ENCODE data around the gene ADNP2. TPM values are rescaled to one million over a fixed set of nuclear protein-coding genes. Genes with fewer than 3 reads are reported as not detected.
"Not testable (repeated sequence)": the region's sequence is repeated elsewhere in the genome, so short reads cannot be mapped to it uniquely, and the experiment has no call there.

The ADNP2 gene
- polyA plus RNA-seq, 4 donors, result 6.5 to 15.8 (median 7.8) TPM

DNA sequence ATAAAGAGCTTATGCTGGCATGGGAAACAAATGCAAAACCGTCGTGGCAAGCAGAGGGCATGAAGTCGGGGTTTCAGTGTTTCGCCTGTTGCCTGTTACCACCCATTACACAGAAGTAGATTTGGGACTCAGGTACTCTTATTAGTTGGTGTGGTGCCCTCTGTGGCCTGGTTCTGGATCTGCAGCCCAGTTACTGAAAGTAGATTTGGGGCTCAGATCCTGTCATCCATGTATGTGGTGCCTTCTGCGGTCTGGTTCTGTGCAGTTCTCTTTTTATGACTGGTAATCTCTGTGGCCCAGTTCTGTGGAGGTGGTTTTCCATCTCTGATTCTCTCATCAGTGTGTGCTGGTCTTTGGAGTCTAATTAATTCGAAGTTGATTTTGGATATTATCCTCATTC is 45.2 kb downstream of the ADNP2 start:
- Histone ChIP-seq H3K4me1 (ENCODE audit: control insufficient read depth in 3 of 3, insufficient read depth in 2 of 3, low read depth in 1 of 3, low read length in 2 of 3) (peaks cover 0 to 2% (median 0%) of the 10 kb centered on the region in 3 donors), H3K27me3 (ENCODE audit: control insufficient read depth in 3 of 3, insufficient read depth in 3 of 3, low read length in 3 of 3) (no peaks in the 10 kb centered on the region), H3K4me3 (ENCODE audit: low read depth in 1 of 3, low read length in 3 of 3) (no peak overlapping the region), H3K9me3 (ENCODE audit: control insufficient read depth in 2 of 2, insufficient read depth in 1 of 2, low read depth in 1 of 2, low read length in 1 of 2) (no peaks in the 10 kb centered on the region), H3K36me3 (ENCODE audit: control insufficient read depth in 3 of 3, insufficient read depth in 2 of 3, low read depth in 1 of 3, low read length in 3 of 3) (peaks cover 0 to 7% (median 0%) of the 10 kb centered on the region in 3 donors), H3K27ac (ENCODE audit: low read depth in 1 of 3, low read length in 2 of 3) (no peak overlapping the region)
- FAIRE-seq (no peak), DNase-seq (peak in 1 of 2 donors; percentile 7)
- 69 to 74% (median 74%) methylated on average over 6 of the region's 6 CpGs for WGBS, 3 donors

DNA sequence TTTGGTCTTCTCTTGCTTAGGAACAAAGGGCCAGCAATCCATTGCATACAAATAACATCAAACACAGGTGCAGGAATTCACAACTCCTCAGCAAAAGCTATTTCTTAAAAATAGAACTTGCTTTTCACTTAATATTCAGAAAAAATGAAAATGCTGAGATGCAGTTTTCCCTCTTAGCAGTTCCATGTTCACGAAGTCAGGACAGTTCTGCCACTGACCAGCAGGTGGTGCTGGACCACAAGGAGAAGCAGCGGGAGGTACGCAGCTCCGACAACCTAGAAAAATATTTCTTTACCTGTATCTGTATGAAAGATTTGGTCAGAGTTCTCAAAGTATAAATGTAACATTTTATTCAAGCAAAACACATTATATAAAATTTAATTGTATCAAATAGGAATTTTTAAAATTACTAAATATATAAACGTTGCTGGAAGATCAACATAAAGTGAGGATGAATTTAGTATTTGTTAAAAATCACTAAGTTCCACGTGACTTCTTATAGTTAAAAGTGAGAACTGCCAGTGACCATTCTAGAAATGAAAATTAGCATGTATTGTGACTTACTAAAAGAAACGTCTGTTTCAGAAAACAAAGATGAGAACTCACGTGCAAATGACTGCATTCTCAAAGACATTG is 48.8 kb downstream of the ADNP2 start:
- H3K27ac ChIP-seq (ENCODE audit: low read depth in 1 of 3, low read length in 2 of 3), result no peak overlapping the region
- H3K4me3 ChIP-seq (ENCODE audit: low read depth in 1 of 3, low read length in 3 of 3), result no peak overlapping the region
- peak; percentile 73 to 81 for DNase-seq
- no peaks in the 10 kb centered on the region for H3K27me3 ChIP-seq (ENCODE audit: control insufficient read depth in 3 of 3, insufficient read depth in 3 of 3, low read length in 3 of 3)
- 35 to 42% (median 38%) methylated on average over 8 of the region's 8 CpGs for WGBS, 3 donors
- FAIRE-seq, result peak; percentile 92
- peaks cover 0 to 8% (median 0%) of the 10 kb centered on the region in 3 donors for H3K36me3 ChIP-seq (ENCODE audit: control insufficient read depth in 3 of 3, insufficient read depth in 2 of 3, low read depth in 1 of 3, low read length in 3 of 3)
- H3K9me3 ChIP-seq (ENCODE audit: control insufficient read depth in 2 of 2, insufficient read depth in 1 of 2, low read depth in 1 of 2, low read length in 1 of 2), result no peaks in the 10 kb centered on the region
- H3K4me1 ChIP-seq (ENCODE audit: control insufficient read depth in 3 of 3, insufficient read depth in 2 of 3, low read depth in 1 of 3, low read length in 2 of 3), result no peaks in the 10 kb centered on the region

DNA sequence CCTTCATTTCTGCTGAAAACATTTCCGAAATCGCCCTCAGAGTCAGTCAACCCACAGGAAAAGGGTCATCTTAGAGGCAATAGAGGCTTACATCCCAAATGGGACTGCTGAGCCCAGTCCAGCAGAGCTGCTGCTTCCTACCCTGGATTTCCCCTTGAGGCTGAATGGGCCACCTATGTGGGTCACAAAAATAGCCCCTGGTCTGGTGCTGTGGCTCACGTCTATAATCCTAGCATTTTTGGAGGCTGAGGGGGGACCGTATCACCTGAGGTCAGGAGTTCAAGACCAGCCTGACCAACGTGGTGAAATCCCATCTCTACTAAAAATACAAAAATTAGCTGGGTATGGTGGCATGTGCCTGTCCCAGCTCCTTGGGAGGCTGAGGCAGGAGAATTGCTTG is 49.3 kb downstream of the ADNP2 start:
- H3K27me3 ChIP-seq (ENCODE audit: control insufficient read depth in 3 of 3, insufficient read depth in 3 of 3, low read length in 3 of 3), result no peaks in the 10 kb centered on the region
- peaks cover 0 to 13% (median 0%) of the 10 kb centered on the region in 3 donors for H3K36me3 ChIP-seq (ENCODE audit: control insufficient read depth in 3 of 3, insufficient read depth in 2 of 3, low read depth in 1 of 3, low read length in 3 of 3)
- 68 to 79% (median 71%) methylated on average over 5 of the region's 5 CpGs for WGBS, 3 donors
- H3K9me3 ChIP-seq (ENCODE audit: control insufficient read depth in 2 of 2, insufficient read depth in 1 of 2, low read depth in 1 of 2, low read length in 1 of 2), result no peaks in the 10 kb centered on the region
- H3K4me3 ChIP-seq (ENCODE audit: low read depth in 1 of 3, low read length in 3 of 3), result no peak overlapping the region
- no peak overlapping the region for H3K27ac ChIP-seq (ENCODE audit: low read depth in 1 of 3, low read length in 2 of 3)
- no peaks in the 10 kb centered on the region for H3K4me1 ChIP-seq (ENCODE audit: control insufficient read depth in 3 of 3, insufficient read depth in 2 of 3, low read depth in 1 of 3, low read length in 2 of 3)
- no peak for DNase-seq
- FAIRE-seq, result no peak

DNA sequence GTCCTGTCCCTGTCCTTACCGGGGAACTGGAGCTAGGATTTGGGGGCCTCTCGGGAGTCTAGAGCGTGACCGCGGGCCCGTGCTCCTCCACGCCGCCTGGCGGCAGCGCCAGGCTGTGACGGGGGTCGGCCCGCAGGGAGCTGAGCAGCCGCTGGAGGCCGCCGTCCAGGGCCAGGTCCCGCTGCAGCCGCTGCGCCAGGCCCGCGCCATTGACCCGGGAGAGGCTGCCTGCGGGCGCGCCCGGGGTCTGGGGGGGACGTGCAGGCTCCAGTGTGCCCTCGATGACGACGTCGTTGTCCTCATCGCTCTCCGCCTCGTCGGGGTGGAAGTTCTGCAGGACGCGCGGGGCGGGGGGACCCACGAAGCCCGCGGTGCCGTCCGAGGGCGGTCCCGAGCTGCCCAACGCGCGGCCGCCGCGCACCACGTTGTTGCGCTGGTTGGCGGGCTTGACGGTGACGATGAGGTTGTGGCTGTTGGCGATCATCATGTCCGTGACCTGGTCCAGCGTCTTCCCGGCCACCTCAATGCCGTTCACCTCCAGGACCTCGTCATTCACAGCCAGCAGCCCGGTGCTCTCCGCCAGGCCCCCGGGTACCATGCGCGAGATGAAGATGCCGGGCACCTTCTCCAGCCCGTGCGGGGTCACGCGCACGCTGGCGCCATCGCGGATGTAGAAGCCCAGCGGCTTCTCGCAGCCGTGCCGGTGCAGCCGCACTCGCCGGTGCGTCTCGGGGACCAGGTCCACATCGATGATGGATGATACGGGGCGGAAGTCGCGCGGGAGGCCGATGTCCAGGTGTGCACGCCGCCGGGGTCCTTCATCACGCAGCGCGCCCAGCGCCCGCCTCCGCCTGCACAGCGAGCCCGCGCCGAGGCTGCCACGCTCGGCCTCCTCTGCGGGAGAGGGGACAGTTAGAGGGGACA is 50.9 kb downstream of the ADNP2 start:
- H3K4me3 ChIP-seq (ENCODE audit: low read depth in 1 of 3, low read length in 3 of 3), result peak overlapping the region in 1 of 3 donors; percentile 10
- DNase-seq (peak; percentile 10 to 55), FAIRE-seq (no peak)
- H3K4me1 ChIP-seq (ENCODE audit: control insufficient read depth in 3 of 3, insufficient read depth in 2 of 3, low read depth in 1 of 3, low read length in 2 of 3), result no peaks in the 10 kb centered on the region
- no peak overlapping the region for H3K27ac ChIP-seq (ENCODE audit: low read depth in 1 of 3, low read length in 2 of 3)
- peaks cover 0 to 13% (median 0%) of the 10 kb centered on the region in 3 donors for H3K36me3 ChIP-seq (ENCODE audit: control insufficient read depth in 3 of 3, insufficient read depth in 2 of 3, low read depth in 1 of 3, low read length in 3 of 3)
- peaks cover 0 to 14% of the 10 kb centered on the region in 2 donors for H3K9me3 ChIP-seq (ENCODE audit: control insufficient read depth in 2 of 2, insufficient read depth in 1 of 2, low read depth in 1 of 2, low read length in 1 of 2)
- 52 to 69% (median 62%) methylated on average over 86 to 109 of the region's 109 CpGs for WGBS, 3 donors
- no peaks in the 10 kb centered on the region for H3K27me3 ChIP-seq (ENCODE audit: control insufficient read depth in 3 of 3, insufficient read depth in 3 of 3, low read length in 3 of 3)

DNA sequence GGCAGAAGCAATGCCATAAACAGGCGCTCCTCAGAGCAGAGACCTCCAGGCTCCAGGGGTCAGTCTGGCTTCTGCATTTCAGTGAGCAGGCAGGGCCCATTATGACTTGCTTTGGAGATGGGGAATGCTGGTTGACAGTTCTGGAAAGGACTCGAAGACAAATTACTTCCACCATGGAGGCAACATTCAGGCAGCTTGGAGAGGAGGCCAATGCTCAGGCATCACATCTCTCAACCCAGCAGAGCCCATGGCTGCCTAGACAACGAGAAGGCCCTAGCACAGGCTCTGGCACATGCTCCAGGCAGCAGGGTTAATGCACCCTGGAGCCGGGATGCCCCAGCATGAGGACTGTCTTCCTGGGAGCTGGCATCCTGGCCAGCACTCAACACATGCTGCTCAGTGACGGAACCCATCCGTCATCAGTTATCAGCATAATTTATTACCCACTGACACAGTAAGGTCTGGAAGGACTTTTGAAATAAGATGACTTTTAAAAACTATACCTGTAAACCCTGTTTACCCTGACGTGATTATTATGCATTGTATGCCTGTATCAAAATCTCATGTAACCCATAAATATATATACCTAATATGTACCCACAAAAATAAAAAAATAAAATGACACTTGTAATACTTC is 52.8 kb downstream of the ADNP2 start:
- Histone ChIP-seq H3K36me3 (ENCODE audit: control insufficient read depth in 3 of 3, insufficient read depth in 2 of 3, low read depth in 1 of 3, low read length in 3 of 3) (peaks cover 0 to 10% (median 0%) of the 10 kb centered on the region in 3 donors), H3K9me3 (ENCODE audit: control insufficient read depth in 2 of 2, insufficient read depth in 1 of 2, low read depth in 1 of 2, low read length in 1 of 2) (peaks cover 0 to 18% of the 10 kb centered on the region in 2 donors), H3K27me3 (ENCODE audit: control insufficient read depth in 3 of 3, insufficient read depth in 3 of 3, low read length in 3 of 3) (no peaks in the 10 kb centered on the region), H3K4me3 (ENCODE audit: low read depth in 1 of 3, low read length in 3 of 3) (no peak overlapping the region), H3K27ac (ENCODE audit: low read depth in 1 of 3, low read length in 2 of 3) (no peak overlapping the region), H3K4me1 (ENCODE audit: control insufficient read depth in 3 of 3, insufficient read depth in 2 of 3, low read depth in 1 of 3, low read length in 2 of 3) (no peaks in the 10 kb centered on the region)
- WGBS, 3 donors, result 75 to 88% (median 80%) methylated on average over 7 of the region's 7 CpGs
- FAIRE-seq (no peak), DNase-seq (no peak)

DNA sequence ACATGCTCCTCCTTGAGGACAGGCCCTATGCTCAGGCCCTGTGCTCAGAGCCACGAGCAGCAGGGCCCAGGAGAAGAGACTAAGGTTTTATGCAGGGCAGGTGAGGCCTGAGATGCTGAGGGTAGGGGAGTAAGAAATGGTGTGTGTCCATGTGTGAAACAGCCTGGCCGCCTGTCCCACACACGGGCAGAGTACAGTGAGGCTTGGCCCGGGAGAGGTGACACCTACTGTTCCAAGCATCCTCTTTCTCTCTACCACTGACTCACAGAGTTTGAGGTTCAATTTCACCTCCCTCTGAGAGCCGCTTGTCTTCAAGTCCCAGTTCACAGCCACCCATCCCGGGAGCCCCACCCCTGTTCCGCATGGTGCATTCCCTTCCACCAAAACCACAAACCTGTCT is 54.1 kb downstream of the ADNP2 start:
- 93 to 96% (median 95%) methylated on average over 7 of the region's 7 CpGs for WGBS, 3 donors
- H3K36me3 ChIP-seq (ENCODE audit: control insufficient read depth in 3 of 3, insufficient read depth in 2 of 3, low read depth in 1 of 3, low read length in 3 of 3), result peaks cover 0 to 10% (median 0%) of the 10 kb centered on the region in 3 donors
- DNase-seq (no peak), FAIRE-seq (no peak)
- no peaks in the 10 kb centered on the region for H3K4me1 ChIP-seq (ENCODE audit: control insufficient read depth in 3 of 3, insufficient read depth in 2 of 3, low read depth in 1 of 3, low read length in 2 of 3)
- no peak overlapping the region for H3K27ac ChIP-seq (ENCODE audit: low read depth in 1 of 3, low read length in 2 of 3)
- H3K27me3 ChIP-seq (ENCODE audit: control insufficient read depth in 3 of 3, insufficient read depth in 3 of 3, low read length in 3 of 3), result no peaks in the 10 kb centered on the region
- H3K4me3 ChIP-seq (ENCODE audit: low read depth in 1 of 3, low read length in 3 of 3), result no peak overlapping the region
- peaks cover 0 to 18% of the 10 kb centered on the region in 2 donors for H3K9me3 ChIP-seq (ENCODE audit: control insufficient read depth in 2 of 2, insufficient read depth in 1 of 2, low read depth in 1 of 2, low read length in 1 of 2)

DNA sequence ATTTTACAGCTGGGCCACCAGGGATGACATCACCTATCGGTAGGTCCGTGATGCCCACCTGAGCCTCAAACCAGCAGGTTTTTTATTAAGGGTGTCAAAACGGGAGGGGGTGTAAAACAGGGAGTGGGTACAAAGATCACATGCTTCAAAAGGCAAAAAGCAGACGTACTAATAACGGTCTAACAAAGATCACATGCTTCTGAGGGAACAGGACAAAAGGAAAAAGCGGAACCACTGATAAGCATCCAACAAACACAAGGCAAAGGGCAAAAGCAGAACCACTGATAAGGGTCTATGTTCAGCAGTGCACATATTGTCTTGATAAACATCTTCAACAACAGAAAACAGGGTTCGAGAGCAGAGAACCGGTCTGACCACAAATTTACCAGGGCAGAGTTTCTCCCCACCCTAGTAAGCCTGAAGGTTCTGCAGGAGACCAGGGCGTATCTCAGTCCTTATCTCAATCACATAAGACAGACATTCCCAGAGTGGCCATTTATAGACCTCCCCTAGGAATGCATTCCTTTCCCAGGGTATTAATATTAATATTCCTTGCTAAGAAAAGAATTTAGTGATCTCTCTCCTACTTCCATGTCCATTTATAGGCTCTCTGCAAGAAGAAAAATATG is 55.8 kb downstream of the ADNP2 start:
- H3K27ac ChIP-seq (ENCODE audit: low read depth in 1 of 3, low read length in 2 of 3); H3K4me1 ChIP-seq (ENCODE audit: control insufficient read depth in 3 of 3, insufficient read depth in 2 of 3, low read depth in 1 of 3, low read length in 2 of 3); H3K4me3 ChIP-seq (ENCODE audit: low read depth in 1 of 3, low read length in 3 of 3); DNase-seq; H3K27me3 ChIP-seq (ENCODE audit: control insufficient read depth in 3 of 3, insufficient read depth in 3 of 3, low read length in 3 of 3); FAIRE-seq: not testable (repeated sequence)
- 60 to 81% (median 60%) methylated on average over 9 of the region's 9 CpGs for WGBS, 3 donors
- Histone ChIP-seq H3K36me3 (ENCODE audit: control insufficient read depth in 3 of 3, insufficient read depth in 2 of 3, low read depth in 1 of 3, low read length in 3 of 3) (peaks cover 0 to 10% (median 0%) of the 10 kb centered on the region in 3 donors), H3K9me3 (ENCODE audit: control insufficient read depth in 2 of 2, insufficient read depth in 1 of 2, low read depth in 1 of 2, low read length in 1 of 2) (peaks cover 0 to 18% of the 10 kb centered on the region in 2 donors)

DNA sequence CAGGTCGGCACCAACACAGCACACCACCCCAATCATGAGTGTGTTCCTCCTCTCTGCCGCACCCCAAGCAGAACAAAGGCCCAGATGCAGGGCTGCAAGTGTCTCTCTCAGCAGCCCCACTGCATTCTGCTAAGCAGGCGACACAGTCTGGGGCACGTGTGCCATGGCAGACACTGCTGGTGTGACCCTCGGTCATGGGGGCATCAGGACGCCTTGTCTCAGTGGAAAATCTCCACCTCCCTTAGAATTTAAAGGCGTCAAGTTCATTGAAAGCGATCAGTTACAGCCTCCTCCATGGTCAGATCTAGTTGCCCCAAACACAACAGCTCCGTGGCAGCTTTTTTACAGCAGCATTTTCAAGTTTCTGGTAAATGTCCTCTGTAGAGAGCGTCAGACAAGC is 57.2 kb downstream of the ADNP2 start:
- Histone ChIP-seq H3K9me3 (ENCODE audit: control insufficient read depth in 2 of 2, insufficient read depth in 1 of 2, low read depth in 1 of 2, low read length in 1 of 2) (peaks cover 0 to 18% of the 10 kb centered on the region in 2 donors), H3K27me3 (ENCODE audit: control insufficient read depth in 3 of 3, insufficient read depth in 3 of 3, low read length in 3 of 3) (no peaks in the 10 kb centered on the region), H3K27ac (ENCODE audit: low read depth in 1 of 3, low read length in 2 of 3) (no peak overlapping the region), H3K36me3 (ENCODE audit: control insufficient read depth in 3 of 3, insufficient read depth in 2 of 3, low read depth in 1 of 3, low read length in 3 of 3) (peaks cover 0 to 8% (median 0%) of the 10 kb centered on the region in 3 donors), H3K4me3 (ENCODE audit: low read depth in 1 of 3, low read length in 3 of 3) (no peak overlapping the region), H3K4me1 (ENCODE audit: control insufficient read depth in 3 of 3, insufficient read depth in 2 of 3, low read depth in 1 of 3, low read length in 2 of 3) (no peaks in the 10 kb centered on the region)
- FAIRE-seq (no peak), DNase-seq (no peak)
- WGBS, 3 donors, result 89 to 94% (median 92%) methylated on average over 10 of the region's 10 CpGs
